Smooth muscle cell (in vitro differentiated cells): Measurements from ENCODE around the gene TANC2. TPM values are rescaled to one million over a fixed set of nuclear protein-coding genes. Genes with fewer than 3 reads are reported as not detected.

Experiments used
- DNase-seq: peaks from one replicate; lab custom pipeline; 2025; ENCODE audit not compliant: unreplicated experiment; lab: John Stamatoyannopoulos, UW
- H2AFZ ChIP-seq: fragments of 200-600 bp; sonication (generic); 2 replicates; pipeline ENCODE4 v1.6.0; 2016; ENCODE audit warnings: antibody characterized with exemption, low read depth, mild to moderate bottlenecking
- H3F3A ChIP-seq: fragments of 200-600 bp; sonication (generic); 2 replicates; pipeline ENCODE4 v1.6.0; 2017; ENCODE audit warnings: antibody characterized with exemption, low read depth
- H3K27ac ChIP-seq: fragments of 200-600 bp; sonication (generic); 2 replicates; pipeline ENCODE4 v1.5.1; 2016; ENCODE audit warnings: low read depth, mild to moderate bottlenecking
- H3K27me3 ChIP-seq: fragments of 200-600 bp; sonication (generic); 2 replicates; pipeline ENCODE4 v1.6.1; 2016; ENCODE audit warnings: low read depth, mild to moderate bottlenecking
- H3K36me3 ChIP-seq: fragments of 200-600 bp; sonication (generic); 2 replicates; pipeline ENCODE4 v1.5.1; 2016; ENCODE audit warnings: low read depth
- H3K4me1 ChIP-seq: fragments of 200-600 bp; sonication (generic); 2 replicates; pipeline ENCODE4 v1.5.1; 2016; ENCODE audit warnings: low read depth
- H3K4me2 ChIP-seq: fragments of 200-600 bp; sonication (generic); 2 replicates; pipeline ENCODE4 v1.6.0; 2016; ENCODE audit warnings: mild to moderate bottlenecking
- H3K4me3 ChIP-seq: fragments of 200-600 bp; sonication (generic); 2 replicates; pipeline ENCODE4 v1.5.1; 2016; ENCODE audit warnings: mild to moderate bottlenecking
- H3K79me2 ChIP-seq: fragments of 200-600 bp; sonication (generic); 2 replicates; pipeline ENCODE4 v1.6.0; 2016; ENCODE audit warnings: low read depth, mild to moderate bottlenecking
- H3K9ac ChIP-seq: fragments of 200-600 bp; sonication (generic); 2 replicates; pipeline ENCODE4 v1.6.0; 2016; ENCODE audit warnings: low read depth
- H3K9me3 ChIP-seq: fragments of 200-600 bp; sonication (generic); replicated peaks from 2 replicates; pipeline ENCODE4 v1.5.1; 2016; ENCODE audit warnings: low read depth
- H4K20me1 ChIP-seq: fragments of 200-600 bp; sonication (generic); 2 replicates; pipeline ENCODE4 v1.6.0; 2016; ENCODE audit warnings: low read depth
- WGBS: methylation state at CpG from one replicate; pipeline ENCODE4 v1.1.7; 2016; ENCODE audit warnings: low lambda C conversion rate; 5-methylcytosine and 5-hydroxymethylcytosine counted together
- polyA plus RNA-seq: library from polyadenylated mRNA; unstranded; fragments of >200 nt; fragmentation: Nextera tagmentation; extraction: Ambion mirVana; gene quantifications from 2 replicates; pipeline ENCODE4 v1.2.1, GENCODE V29; 2016
- total RNA-seq: library from RNA; depleted of rRNA; stranded (reverse); fragments of >200 nt; gene quantifications from 2 replicates; pipeline ENCODE4 v1.2.3, GENCODE V29; 2014
- TF ChIP-seq, protein P1 (sequence below): fragments of 200-600 bp; sonication (generic); IDR thresholded peaks from 2 replicates; pipeline ENCODE4 v1.5.1; 2017; ENCODE audit warnings: borderline replicate concordance, mild to moderate bottlenecking, antibody characterized with exemption; ENCODE audit not compliant: insufficient read depth, poor library complexity, severe bottlenecking

The TANC2 gene
- total RNA-seq = 27.6 and 47.0 TPM in 2 replicates
- polyA plus RNA-seq = 8.3 and 30.9 TPM in 2 replicates

DNA sequence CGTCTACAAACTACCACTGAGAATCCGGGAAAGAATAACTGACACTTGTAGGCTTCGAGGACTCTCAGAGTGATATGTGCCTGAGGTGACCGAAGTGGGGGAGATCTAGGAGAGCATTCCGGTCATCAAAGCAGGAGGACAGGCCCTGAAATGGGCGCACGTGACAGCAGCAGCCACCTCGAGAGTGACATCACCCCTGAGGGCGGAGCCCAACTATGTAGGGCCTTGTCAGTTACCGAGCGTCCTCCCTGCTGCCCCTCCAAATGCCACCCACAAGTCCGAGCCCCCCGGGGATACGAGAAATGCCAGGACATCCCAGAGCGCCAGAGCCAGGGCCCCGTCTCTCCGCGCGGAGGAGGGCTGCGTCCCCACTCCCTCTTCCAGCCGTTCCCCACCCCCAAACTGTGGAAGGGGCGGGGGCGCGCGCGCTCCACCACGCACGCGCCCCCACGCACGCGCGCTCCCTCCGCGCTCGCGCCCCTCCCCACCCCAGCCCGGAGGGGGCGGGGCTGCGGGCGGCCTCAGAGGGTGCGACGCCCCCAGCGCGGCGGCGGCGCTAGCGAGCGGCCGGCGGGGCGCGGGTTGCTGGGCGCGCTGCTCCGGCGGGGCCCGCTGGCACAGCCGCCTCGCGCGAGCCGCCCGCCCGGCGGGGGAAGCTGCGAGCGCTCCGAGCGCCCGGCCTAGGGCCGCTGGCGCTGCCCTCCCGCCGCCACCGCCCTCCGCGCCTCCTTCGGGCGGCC, at the start of gene TANC2:
Gene TANC2, plus strand, starts transcription at position 550 of the 740 bp plus-strand sequence. CDS start 43,325 bp downstream, outside the sequence.
- no peaks in the 10 kb centered on the region for H3K36me3 ChIP-seq
- H3K27me3 ChIP-seq = no peaks in the 10 kb centered on the region
- H3K79me2 ChIP-seq = peaks cover 42% of the 10 kb centered on the region
- H3K4me1 ChIP-seq = peaks cover 15% of the 10 kb centered on the region
- DNase-seq = peak; percentile 52
- peaks cover 11% of the 10 kb centered on the region for H3F3A ChIP-seq
- H4K20me1 ChIP-seq = peaks cover 33% of the 10 kb centered on the region
- H2AFZ ChIP-seq = peak within 1 kb of the TSS; percentile 88
- TF ChIP-seq, protein P1, sequence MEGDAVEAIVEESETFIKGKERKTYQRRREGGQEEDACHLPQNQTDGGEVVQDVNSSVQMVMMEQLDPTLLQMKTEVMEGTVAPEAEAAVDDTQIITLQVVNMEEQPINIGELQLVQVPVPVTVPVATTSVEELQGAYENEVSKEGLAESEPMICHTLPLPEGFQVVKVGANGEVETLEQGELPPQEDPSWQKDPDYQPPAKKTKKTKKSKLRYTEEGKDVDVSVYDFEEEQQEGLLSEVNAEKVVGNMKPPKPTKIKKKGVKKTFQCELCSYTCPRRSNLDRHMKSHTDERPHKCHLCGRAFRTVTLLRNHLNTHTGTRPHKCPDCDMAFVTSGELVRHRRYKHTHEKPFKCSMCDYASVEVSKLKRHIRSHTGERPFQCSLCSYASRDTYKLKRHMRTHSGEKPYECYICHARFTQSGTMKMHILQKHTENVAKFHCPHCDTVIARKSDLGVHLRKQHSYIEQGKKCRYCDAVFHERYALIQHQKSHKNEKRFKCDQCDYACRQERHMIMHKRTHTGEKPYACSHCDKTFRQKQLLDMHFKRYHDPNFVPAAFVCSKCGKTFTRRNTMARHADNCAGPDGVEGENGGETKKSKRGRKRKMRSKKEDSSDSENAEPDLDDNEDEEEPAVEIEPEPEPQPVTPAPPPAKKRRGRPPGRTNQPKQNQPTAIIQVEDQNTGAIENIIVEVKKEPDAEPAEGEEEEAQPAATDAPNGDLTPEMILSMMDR = no peak
- peak within 1 kb of the TSS; percentile 75 for H3K4me3 ChIP-seq
- peak within 1 kb of the TSS; percentile 72 for H3K27ac ChIP-seq
- H3K4me2 ChIP-seq = peak within 1 kb of the TSS; percentile 91
- H3K9me3 ChIP-seq = no peaks in the 10 kb centered on the region
- H3K9ac ChIP-seq = peak within 1 kb of the TSS; percentile 79
- whole genome bisulfite sequencing = 2% methylated on average over 43 of the region's 81 CpGs

DNA sequence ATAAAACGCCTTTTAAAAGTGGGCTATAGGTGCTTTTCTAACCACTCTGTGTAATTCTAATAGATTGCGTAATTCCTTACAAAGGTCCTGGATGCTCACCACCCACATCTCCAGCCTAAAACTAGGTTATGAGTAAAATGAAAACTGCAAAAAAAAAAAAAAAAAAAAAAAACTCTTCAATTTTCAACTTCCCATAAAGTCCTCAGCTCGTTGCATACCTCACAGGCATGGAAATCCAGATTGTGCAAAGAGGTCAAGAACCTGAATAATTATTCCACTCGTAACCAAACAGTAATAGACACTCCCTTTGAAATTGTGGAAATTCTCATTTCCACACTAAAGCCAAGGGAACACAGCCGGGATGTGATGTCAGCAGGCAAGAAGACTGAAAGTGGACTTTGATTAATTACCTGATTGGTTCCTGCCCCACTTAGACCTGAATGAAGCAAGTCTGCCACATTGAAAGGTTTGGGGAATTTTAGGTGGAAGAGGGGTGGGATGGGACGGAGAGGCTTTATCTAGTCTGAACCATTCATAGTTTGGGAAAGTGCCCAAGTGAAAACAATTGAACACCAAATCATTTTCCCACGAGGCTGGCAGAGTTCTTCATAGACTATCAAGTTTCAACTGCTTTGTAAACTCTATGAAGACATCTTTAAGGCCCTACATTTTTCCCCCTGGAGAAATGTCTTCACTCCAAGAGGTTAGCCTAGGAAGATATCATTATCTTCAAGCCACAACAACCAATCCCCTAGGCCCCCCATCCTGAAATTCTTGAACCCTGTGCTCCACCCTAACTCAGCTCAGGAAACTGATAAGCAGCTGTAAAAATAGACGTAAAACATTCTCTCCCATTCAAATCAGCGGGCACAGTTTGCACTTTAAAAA, 49.1 kb upstream of the TANC2 start:
- Histone ChIP-seq H3K27me3 (no peaks in the 10 kb centered on the region), H3K4me1 (no peaks in the 10 kb centered on the region), H3K27ac (no peak overlapping the region), H3K4me3 (no peak overlapping the region), H3K79me2 (no peaks in the 10 kb centered on the region), H3K9ac (no peak overlapping the region), H3K4me2 (no peak overlapping the region), H3F3A (no peaks in the 10 kb centered on the region), H2AFZ (no peak overlapping the region), H3K36me3 (no peaks in the 10 kb centered on the region), H4K20me1 (no peaks in the 10 kb centered on the region), H3K9me3 (no peaks in the 10 kb centered on the region)
- no peak for DNase-seq
- TF ChIP-seq, protein P1 = no peak
- WGBS = 75% methylated on average over 9 of the region's 9 CpGs

DNA sequence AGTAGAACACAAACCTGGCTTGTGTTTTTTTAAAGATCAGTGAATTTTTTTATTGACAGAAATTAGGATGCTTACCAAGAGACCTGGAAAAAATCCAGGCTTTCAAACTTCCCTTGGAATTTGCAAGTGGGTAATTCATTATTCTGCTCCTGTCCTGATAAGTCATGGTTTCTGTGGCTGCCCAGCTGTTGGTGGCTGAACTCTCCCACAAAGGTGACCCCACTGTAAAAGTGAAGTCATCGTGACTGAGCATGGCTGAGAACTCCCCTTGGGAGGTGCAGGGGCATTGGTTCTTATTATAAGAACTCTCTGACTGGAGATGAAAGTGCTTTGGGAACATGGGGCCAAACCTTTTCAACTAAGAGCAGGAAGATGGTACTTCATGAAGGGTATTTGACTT, 46.6 kb upstream of the TANC2 start:
- TF ChIP-seq, protein P1 = no peak
- Histone ChIP-seq H3K27ac (no peak overlapping the region), H3K27me3 (no peaks in the 10 kb centered on the region), H3K79me2 (no peaks in the 10 kb centered on the region), H3K4me2 (no peak overlapping the region), H3K4me3 (no peak overlapping the region), H4K20me1 (no peaks in the 10 kb centered on the region), H3K9me3 (no peaks in the 10 kb centered on the region), H3F3A (no peaks in the 10 kb centered on the region), H2AFZ (no peak overlapping the region), H3K4me1 (no peaks in the 10 kb centered on the region), H3K9ac (no peak overlapping the region), H3K36me3 (no peaks in the 10 kb centered on the region)
- WGBS = 73% methylated on average over 1 of the region's 1 CpG
- no peak for DNase-seq
